ENCODE data around the gene WBP2NL.

The WBP2NL gene

DNA sequence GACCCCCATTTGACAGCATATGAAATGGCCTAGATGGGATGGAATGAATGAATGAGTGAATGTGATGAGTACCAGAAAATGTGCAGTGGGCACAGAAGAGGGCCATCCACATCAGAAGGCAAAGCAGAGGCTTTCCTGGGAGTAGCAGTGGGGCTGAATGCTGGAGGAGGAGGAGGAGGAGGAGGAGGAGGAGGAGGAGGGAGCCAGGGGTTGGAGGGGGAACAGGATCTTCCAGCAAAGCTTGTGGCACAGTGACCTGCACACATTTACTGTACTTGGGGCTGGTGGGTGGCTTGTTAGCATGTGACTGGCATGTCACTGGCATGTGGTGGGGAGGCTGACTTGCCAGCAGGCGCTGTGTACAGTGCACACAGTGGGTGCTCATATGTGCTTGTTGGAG lies 19.9 kb upstream of the WBP2NL start:
- ATAC-seq: no peak
- no peak for TF ChIP-seq ZFP30 (CRISPR knock-in tag; IDR thresholded peaks at IDR 0.05)
- TF ChIP-seq ZNF70 (CRISPR knock-in tag; IDR thresholded peaks at IDR 0.05): no peak
- no peak for TF ChIP-seq SNAI2 (CRISPR knock-in tag; IDR thresholded peaks at IDR 0.05)
- TF ChIP-seq ZNF565 (CRISPR knock-in tag; conservative IDR thresholded peaks at IDR 0.05; ENCODE audit: low read depth): no peak
- no peak for TF ChIP-seq OSR1 (CRISPR knock-in tag; IDR thresholded peaks at IDR 0.05)
- no peak for TF ChIP-seq ESRRG (CRISPR knock-in tag; IDR thresholded peaks at IDR 0.05)
- TF ChIP-seq ZNF8 (CRISPR knock-in tag; IDR thresholded peaks at IDR 0.05): no peak
- TF ChIP-seq ARNTL (CRISPR knock-in tag; IDR thresholded peaks at IDR 0.05; ENCODE audit: borderline replicate concordance, low read depth): no peak
- TF ChIP-seq ZC3H10 (CRISPR knock-in tag; IDR thresholded peaks at IDR 0.05): no peak
- TF ChIP-seq, protein P1, sequence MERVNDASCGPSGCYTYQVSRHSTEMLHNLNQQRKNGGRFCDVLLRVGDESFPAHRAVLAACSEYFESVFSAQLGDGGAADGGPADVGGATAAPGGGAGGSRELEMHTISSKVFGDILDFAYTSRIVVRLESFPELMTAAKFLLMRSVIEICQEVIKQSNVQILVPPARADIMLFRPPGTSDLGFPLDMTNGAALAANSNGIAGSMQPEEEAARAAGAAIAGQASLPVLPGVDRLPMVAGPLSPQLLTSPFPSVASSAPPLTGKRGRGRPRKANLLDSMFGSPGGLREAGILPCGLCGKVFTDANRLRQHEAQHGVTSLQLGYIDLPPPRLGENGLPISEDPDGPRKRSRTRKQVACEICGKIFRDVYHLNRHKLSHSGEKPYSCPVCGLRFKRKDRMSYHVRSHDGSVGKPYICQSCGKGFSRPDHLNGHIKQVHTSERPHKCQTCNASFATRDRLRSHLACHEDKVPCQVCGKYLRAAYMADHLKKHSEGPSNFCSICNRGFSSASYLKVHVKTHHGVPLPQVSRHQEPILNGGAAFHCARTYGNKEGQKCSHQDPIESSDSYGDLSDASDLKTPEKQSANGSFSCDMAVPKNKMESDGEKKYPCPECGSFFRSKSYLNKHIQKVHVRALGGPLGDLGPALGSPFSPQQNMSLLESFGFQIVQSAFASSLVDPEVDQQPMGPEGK (CRISPR knock-in tag; IDR thresholded peaks at IDR 0.05; ENCODE audit: borderline replicate concordance): no peak
- TF ChIP-seq PPARA (CRISPR knock-in tag; IDR thresholded peaks at IDR 0.05; ENCODE audit: borderline replicate concordance): no peak
- no peak for TF ChIP-seq TCF4 (CRISPR knock-in tag; IDR thresholded peaks at IDR 0.05; ENCODE audit: borderline replicate concordance)
- no peak for TF ChIP-seq CSDC2 (CRISPR knock-in tag; IDR thresholded peaks at IDR 0.05)

DNA sequence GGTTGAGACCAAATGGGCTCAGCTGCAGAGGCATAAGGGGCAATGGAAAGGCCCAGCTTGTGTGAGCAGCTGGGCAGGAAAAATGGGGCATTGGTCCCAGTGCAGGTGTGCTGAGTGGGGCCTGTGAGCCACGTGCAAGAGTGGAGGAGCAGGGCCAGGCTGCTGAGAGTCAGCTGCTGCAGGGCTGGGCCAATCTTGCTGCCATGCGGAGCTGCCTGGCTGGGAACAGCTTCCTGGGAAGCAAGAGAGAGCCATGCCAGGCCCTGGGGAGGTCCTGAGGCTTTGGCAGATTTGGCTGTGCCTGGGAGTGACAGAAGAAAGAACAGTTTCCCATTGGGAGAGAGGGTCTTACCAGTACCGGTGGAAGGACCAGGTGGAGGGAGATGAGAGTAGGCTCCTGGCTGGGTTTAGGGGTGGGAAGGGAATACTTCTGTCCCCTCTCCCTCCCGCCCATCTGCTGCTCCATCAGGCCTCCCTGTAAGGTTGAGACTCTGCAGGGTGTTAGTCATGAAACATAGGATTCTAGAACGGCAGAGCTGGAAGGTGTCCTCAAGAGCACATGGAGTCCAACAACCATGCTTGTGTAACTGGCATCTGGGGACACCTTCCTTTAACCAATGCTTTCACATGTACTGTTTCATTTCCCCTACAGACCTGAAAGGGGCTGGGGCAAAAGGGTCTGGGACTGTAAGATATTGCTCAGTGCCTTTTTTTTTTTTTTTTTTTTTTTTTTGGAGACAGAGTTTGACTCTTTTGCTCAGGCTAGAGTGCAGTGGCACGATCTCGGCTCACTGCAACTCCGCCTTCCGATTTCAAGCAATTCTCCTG lies 19.0 kb upstream of the WBP2NL start:
- TF ChIP-seq, protein P2, sequence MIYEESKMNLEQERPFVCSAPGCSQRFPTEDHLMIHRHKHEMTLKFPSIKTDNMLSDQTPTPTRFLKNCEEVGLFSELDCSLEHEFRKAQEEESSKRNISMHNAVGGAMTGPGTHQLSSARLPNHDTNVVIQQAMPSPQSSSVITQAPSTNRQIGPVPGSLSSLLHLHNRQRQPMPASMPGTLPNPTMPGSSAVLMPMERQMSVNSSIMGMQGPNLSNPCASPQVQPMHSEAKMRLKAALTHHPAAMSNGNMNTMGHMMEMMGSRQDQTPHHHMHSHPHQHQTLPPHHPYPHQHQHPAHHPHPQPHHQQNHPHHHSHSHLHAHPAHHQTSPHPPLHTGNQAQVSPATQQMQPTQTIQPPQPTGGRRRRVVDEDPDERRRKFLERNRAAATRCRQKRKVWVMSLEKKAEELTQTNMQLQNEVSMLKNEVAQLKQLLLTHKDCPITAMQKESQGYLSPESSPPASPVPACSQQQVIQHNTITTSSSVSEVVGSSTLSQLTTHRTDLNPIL (CRISPR knock-in tag; IDR thresholded peaks at IDR 0.05; ENCODE audit: low read depth): no peak
- no peak for TF ChIP-seq OSR1 (CRISPR knock-in tag; IDR thresholded peaks at IDR 0.05)
- TF ChIP-seq, protein P3, sequence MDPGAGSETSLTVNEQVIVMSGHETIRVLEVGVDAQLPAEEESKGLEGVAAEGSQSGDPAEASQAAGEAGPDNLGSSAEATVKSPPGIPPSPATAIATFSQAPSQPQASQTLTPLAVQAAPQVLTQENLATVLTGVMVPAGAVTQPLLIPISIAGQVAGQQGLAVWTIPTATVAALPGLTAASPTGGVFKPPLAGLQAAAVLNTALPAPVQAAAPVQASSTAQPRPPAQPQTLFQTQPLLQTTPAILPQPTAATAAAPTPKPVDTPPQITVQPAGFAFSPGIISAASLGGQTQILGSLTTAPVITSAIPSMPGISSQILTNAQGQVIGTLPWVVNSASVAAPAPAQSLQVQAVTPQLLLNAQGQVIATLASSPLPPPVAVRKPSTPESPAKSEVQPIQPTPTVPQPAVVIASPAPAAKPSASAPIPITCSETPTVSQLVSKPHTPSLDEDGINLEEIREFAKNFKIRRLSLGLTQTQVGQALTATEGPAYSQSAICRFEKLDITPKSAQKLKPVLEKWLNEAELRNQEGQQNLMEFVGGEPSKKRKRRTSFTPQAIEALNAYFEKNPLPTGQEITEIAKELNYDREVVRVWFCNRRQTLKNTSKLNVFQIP (CRISPR knock-in tag; IDR thresholded peaks at IDR 0.05; ENCODE audit: borderline replicate concordance, low read depth): no peak
- no peak for ATAC-seq

DNA sequence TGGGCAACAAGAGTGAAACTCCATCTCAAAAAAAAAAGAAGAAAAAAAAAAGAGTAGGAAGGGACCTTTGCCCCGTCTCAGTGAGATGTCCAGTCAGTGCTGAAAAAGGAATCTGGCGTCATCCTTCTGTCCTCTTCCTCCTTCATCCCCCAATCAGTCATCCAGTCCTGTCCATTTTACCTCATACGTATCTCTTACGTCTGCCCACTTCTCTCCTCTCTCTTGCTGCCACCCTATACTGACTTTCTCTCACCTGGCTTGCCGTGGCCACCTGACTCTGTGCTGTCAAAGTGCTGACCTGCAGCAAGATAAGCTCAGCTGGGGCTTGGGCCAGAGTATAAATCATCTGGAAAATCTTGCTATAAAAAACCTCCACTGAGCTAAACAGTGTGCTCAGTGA lies 15.7 kb upstream of the WBP2NL start:
- no peak for ATAC-seq
- TF ChIP-seq PPARA (CRISPR knock-in tag; IDR thresholded peaks at IDR 0.05; ENCODE audit: borderline replicate concordance) (no peak), RARB (CRISPR knock-in tag; IDR thresholded peaks at IDR 0.05) (no peak), ZNF8 (CRISPR knock-in tag; IDR thresholded peaks at IDR 0.05) (no peak), ARNTL (CRISPR knock-in tag; IDR thresholded peaks at IDR 0.05; ENCODE audit: borderline replicate concordance, low read depth) (no peak), ZNF70 (CRISPR knock-in tag; IDR thresholded peaks at IDR 0.05) (no peak), GLIS3 (CRISPR knock-in tag; IDR thresholded peaks at IDR 0.05) (no peak), TOX (CRISPR knock-in tag; IDR thresholded peaks at IDR 0.05; ENCODE audit: borderline replicate concordance) (no peak), CSDC2 (CRISPR knock-in tag; IDR thresholded peaks at IDR 0.05) (no peak), ZFP30 (CRISPR knock-in tag; IDR thresholded peaks at IDR 0.05) (no peak), TCF4 (CRISPR knock-in tag; IDR thresholded peaks at IDR 0.05; ENCODE audit: borderline replicate concordance) (no peak), SNAI2 (CRISPR knock-in tag; IDR thresholded peaks at IDR 0.05) (no peak), ZNF565 (CRISPR knock-in tag; conservative IDR thresholded peaks at IDR 0.05; ENCODE audit: low read depth) (no peak), ZFP3 (CRISPR knock-in tag; IDR thresholded peaks at IDR 0.05) (no peak), ZC3H10 (CRISPR knock-in tag; IDR thresholded peaks at IDR 0.05) (no peak)
- TF ChIP-seq, protein P3 (CRISPR knock-in tag; IDR thresholded peaks at IDR 0.05; ENCODE audit: borderline replicate concordance, low read depth): no peak
- TF ChIP-seq, protein P4, sequence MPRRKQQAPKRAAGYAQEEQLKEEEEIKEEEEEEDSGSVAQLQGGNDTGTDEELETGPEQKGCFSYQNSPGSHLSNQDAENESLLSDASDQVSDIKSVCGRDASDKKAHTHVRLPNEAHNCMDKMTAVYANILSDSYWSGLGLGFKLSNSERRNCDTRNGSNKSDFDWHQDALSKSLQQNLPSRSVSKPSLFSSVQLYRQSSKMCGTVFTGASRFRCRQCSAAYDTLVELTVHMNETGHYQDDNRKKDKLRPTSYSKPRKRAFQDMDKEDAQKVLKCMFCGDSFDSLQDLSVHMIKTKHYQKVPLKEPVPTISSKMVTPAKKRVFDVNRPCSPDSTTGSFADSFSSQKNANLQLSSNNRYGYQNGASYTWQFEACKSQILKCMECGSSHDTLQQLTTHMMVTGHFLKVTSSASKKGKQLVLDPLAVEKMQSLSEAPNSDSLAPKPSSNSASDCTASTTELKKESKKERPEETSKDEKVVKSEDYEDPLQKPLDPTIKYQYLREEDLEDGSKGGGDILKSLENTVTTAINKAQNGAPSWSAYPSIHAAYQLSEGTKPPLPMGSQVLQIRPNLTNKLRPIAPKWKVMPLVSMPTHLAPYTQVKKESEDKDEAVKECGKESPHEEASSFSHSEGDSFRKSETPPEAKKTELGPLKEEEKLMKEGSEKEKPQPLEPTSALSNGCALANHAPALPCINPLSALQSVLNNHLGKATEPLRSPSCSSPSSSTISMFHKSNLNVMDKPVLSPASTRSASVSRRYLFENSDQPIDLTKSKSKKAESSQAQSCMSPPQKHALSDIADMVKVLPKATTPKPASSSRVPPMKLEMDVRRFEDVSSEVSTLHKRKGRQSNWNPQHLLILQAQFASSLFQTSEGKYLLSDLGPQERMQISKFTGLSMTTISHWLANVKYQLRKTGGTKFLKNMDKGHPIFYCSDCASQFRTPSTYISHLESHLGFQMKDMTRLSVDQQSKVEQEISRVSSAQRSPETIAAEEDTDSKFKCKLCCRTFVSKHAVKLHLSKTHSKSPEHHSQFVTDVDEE (CRISPR knock-in tag; IDR thresholded peaks at IDR 0.05): no peak
- TF ChIP-seq, protein P2 (CRISPR knock-in tag; IDR thresholded peaks at IDR 0.05; ENCODE audit: low read depth): no peak
- TF ChIP-seq, protein P1 (CRISPR knock-in tag; IDR thresholded peaks at IDR 0.05; ENCODE audit: borderline replicate concordance): no peak
- TF ChIP-seq, protein P5, sequence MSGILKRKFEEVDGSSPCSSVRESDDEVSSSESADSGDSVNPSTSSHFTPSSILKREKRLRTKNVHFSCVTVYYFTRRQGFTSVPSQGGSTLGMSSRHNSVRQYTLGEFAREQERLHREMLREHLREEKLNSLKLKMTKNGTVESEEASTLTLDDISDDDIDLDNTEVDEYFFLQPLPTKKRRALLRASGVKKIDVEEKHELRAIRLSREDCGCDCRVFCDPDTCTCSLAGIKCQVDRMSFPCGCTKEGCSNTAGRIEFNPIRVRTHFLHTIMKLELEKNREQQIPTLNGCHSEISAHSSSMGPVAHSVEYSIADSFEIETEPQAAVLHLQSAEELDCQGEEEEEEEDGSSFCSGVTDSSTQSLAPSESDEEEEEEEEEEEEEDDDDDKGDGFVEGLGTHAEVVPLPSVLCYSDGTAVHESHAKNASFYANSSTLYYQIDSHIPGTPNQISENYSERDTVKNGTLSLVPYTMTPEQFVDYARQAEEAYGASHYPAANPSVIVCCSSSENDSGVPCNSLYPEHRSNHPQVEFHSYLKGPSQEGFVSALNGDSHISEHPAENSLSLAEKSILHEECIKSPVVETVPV (CRISPR knock-in tag; IDR thresholded peaks at IDR 0.05): no peak
